Osteoblast (primary cell): ENCODE data around the gene NFKBIZ. TPM values are rescaled to one million over a fixed set of nuclear protein-coding genes. Genes with fewer than 3 reads are reported as not detected.

Experiments used
- DNase-seq: peaks from one replicate; pipeline ENCODE4 v3.0.0; 2011; ENCODE audit warnings: low spot score, mixed read lengths; ENCODE audit not compliant: insufficient read length; ENCODE audit errors: missing footprints
- H2AFZ ChIP-seq: 2 replicates; pipeline ENCODE4 v1.6.0; 2011; ENCODE audit warnings: mild to moderate bottlenecking, low read length
- H3K27ac ChIP-seq: 2 replicates; pipeline ENCODE4 v1.5.1; 2011; ENCODE audit warnings: mild to moderate bottlenecking, low read depth, low read length, moderate library complexity
- H3K27me3 ChIP-seq: 2 replicates; pipeline ENCODE4 v1.6.0; 2012; ENCODE audit warnings: mild to moderate bottlenecking, control low read depth, inconsistent platforms, low read length, moderate library complexity; ENCODE audit not compliant: insufficient read depth
- H3K36me3 ChIP-seq: 2 replicates; pipeline ENCODE4 v1.5.1; 2011; ENCODE audit warnings: mild to moderate bottlenecking, low read length, control low read depth, moderate library complexity; ENCODE audit not compliant: insufficient read depth
- H3K4me1 ChIP-seq: 2 replicates; pipeline ENCODE4 v1.5.1; 2011; ENCODE audit warnings: mild to moderate bottlenecking, low read length, control low read depth, moderate library complexity; ENCODE audit not compliant: insufficient read depth
- H3K4me2 ChIP-seq: 2 replicates; pipeline ENCODE4 v1.6.0; 2011; ENCODE audit warnings: mild to moderate bottlenecking, low read length; ENCODE audit not compliant: insufficient read depth
- H3K4me3 ChIP-seq: fragments of 200-600 bp; sonication (generic); 3 replicates; pipeline ENCODE4 v1.5.1; 2012; ENCODE audit warnings: mild to moderate bottlenecking, low read length, inconsistent platforms; ENCODE audit not compliant: insufficient read depth
- H3K79me2 ChIP-seq: 2 replicates; pipeline ENCODE4 v1.6.0; 2012; ENCODE audit warnings: mild to moderate bottlenecking, low read length, control low read depth, inconsistent platforms; ENCODE audit not compliant: insufficient read depth
- H3K9me3 ChIP-seq: 2 replicates; pipeline ENCODE4 v1.5.1; 2011; ENCODE audit warnings: low read depth, low read length, control low read depth
- H4K20me1 ChIP-seq: 2 replicates; pipeline ENCODE4 v1.6.0; 2012; ENCODE audit warnings: mild to moderate bottlenecking, low read length, control low read depth; ENCODE audit not compliant: insufficient read depth
- CTCF ChIP-seq: IDR thresholded peaks from 2 replicates; pipeline ENCODE4 v1.5.1; 2011; ENCODE audit warnings: mild to moderate bottlenecking, low read depth, low read length, moderate library complexity; ENCODE audit errors: extremely low read depth
- total RNA-seq: library from RNA; depleted of rRNA; stranded (reverse); fragments of >200 nt; gene quantifications from 2 replicates; pipeline ENCODE4 v1.2.3, GENCODE V29; 2012

Gene NFKBIZ
- total RNA-seq, 1 donor: 55.0 TPM

GRCh38 chr3:101842935-101843330 is 6.4 kb upstream of the NFKBIZ start:
- Histone ChIP-seq H3K36me3 (no peaks in the 10 kb centered on the region), H3K4me1 (no peaks in the 10 kb centered on the region), H3K4me3 (no peak overlapping the region), H3K4me2 (no peak overlapping the region), H3K27ac (no peak overlapping the region), H3K79me2 (no peaks in the 10 kb centered on the region), H3K9me3 (no peaks in the 10 kb centered on the region), H2AFZ (no peak overlapping the region), H3K27me3 (no peaks in the 10 kb centered on the region), H4K20me1 (no peaks in the 10 kb centered on the region)
- TF ChIP-seq CTCF: no peak
- no peak for DNase-seq

- no peaks in the 10 kb centered on the region for H3K27me3 ChIP-seq
- peaks cover 6% of the 10 kb centered on the region for H4K20me1 ChIP-seq
- no peak overlapping the region for H2AFZ ChIP-seq
- H3K9me3 ChIP-seq: no peaks in the 10 kb centered on the region
- no peaks in the 10 kb centered on the region for H3K36me3 ChIP-seq
- H3K4me2 ChIP-seq: no peak overlapping the region
- no peak overlapping the region for H3K4me3 ChIP-seq
- peaks cover 7% of the 10 kb centered on the region for H3K4me1 ChIP-seq
- DNase-seq: no peak
- TF ChIP-seq CTCF: no peak
- H3K79me2 ChIP-seq: peaks cover 10% of the 10 kb centered on the region
- no peak overlapping the region for H3K27ac ChIP-seq
Observed at GRCh38 chr3:101845425-101845824, 3.9 kb upstream of the NFKBIZ start.

GRCh38 chr3:101846709-101847108 is 2.6 kb upstream of the NFKBIZ start:
- Histone ChIP-seq H2AFZ (no peak overlapping the region), H3K4me1 (peaks cover 10% of the 10 kb centered on the region), H3K27me3 (no peaks in the 10 kb centered on the region), H3K9me3 (no peaks in the 10 kb centered on the region), H4K20me1 (peaks cover 19% of the 10 kb centered on the region), H3K79me2 (peaks cover 23% of the 10 kb centered on the region), H3K4me3 (no peak overlapping the region), H3K4me2 (no peak overlapping the region), H3K27ac (no peak overlapping the region), H3K36me3 (peaks cover 8% of the 10 kb centered on the region)
- TF ChIP-seq CTCF: no peak
- DNase-seq: no peak

GRCh38 chr3:101847328-101847727 is 2.0 kb upstream of the NFKBIZ start:
- TF ChIP-seq CTCF: no peak
- no peak for DNase-seq

More at GRCh38 chr3:101847328-101847727, 2.0 kb upstream of the NFKBIZ start:
- no peaks in the 10 kb centered on the region for H3K27me3 ChIP-seq
- H3K36me3 ChIP-seq: peaks cover 14% of the 10 kb centered on the region
- H3K79me2 ChIP-seq: peaks cover 30% of the 10 kb centered on the region
- H3K27ac ChIP-seq: no peak overlapping the region
- peaks cover 25% of the 10 kb centered on the region for H4K20me1 ChIP-seq
- peaks cover 15% of the 10 kb centered on the region for H3K4me1 ChIP-seq
- no peak overlapping the region for H3K4me3 ChIP-seq
- H2AFZ ChIP-seq: no peak overlapping the region
- no peak overlapping the region for H3K4me2 ChIP-seq
- H3K9me3 ChIP-seq: no peaks in the 10 kb centered on the region
